Large intestine (tissue), 12 donors: ENCODE results near the gene ATXN2L. TPM values are rescaled to one million over a fixed set of nuclear protein-coding genes. Genes with fewer than 3 reads are reported as not detected.
"Not testable (repeated sequence)": the region's sequence is repeated elsewhere in the genome, so short reads cannot be mapped to it uniquely, and the experiment has no call there.

Experiments used
- DNase-seq, 2 donors: peaks; one replicate each; pipeline versions ENCODE4 v3.0.0 to v3.0.0-alpha.2; 2013
- H3K27ac ChIP-seq: one replicate; pipeline ENCODE4 v1.5.1; 2013; ENCODE audit warnings: low read length
- H3K27me3 ChIP-seq: 2 replicates; pipeline ENCODE4 v1.6.1; 2013; ENCODE audit warnings: low read length; ENCODE audit not compliant: control insufficient read depth, insufficient read depth
- H3K36me3 ChIP-seq: 2 replicates; pipeline ENCODE4 v1.6.1; 2013; ENCODE audit warnings: low read length; ENCODE audit not compliant: control insufficient read depth, insufficient read depth
- H3K4me1 ChIP-seq: one replicate; pipeline ENCODE4 v1.6.1; 2013; ENCODE audit warnings: low read length; ENCODE audit not compliant: control insufficient read depth, insufficient read depth
- H3K4me3 ChIP-seq: one replicate; pipeline ENCODE4 v1.5.1; 2013; ENCODE audit warnings: low read length
- H3K9me3 ChIP-seq: one replicate; pipeline ENCODE4 v1.6.1; 2013; ENCODE audit warnings: mild to moderate bottlenecking, low read depth, low read length, moderate library complexity; ENCODE audit not compliant: control insufficient read depth
- WGBS: methylation state at CpG from one replicate; pipeline ENCODE4 v1.1.5; 2013; ENCODE audit warnings: low lambda C conversion rate; ENCODE audit not compliant: insufficient coverage; 5-methylcytosine and 5-hydroxymethylcytosine counted together
- long read RNA-seq, 11 donors: transcript quantifications; one replicate each; lab custom pipeline, GENCODE V29; 2026
- polyA plus RNA-seq: library from polyadenylated mRNA; unstranded; fragments of 120-200 nt; gene quantifications from one replicate; pipeline ENCODE4 v1.2.1, GENCODE V29; 2013

Gene ATXN2L
- polyA plus RNA-seq = 130 TPM
- long read RNA-seq, donor 1, full-length matches to known transcripts = 4 of 19 reads
- long read RNA-seq, donor 1, partial matches to known transcripts = 15 of 19 reads
- long read RNA-seq, donor 1, other reads (novel, unspliced or antisense) = 0 of 19 reads
- long read RNA-seq, donor 2, partial matches to known transcripts = 15 of 17 reads
- long read RNA-seq, donor 2, other reads (novel, unspliced or antisense) = 0 of 17 reads
- long read RNA-seq, donor 3 = 0 reads
- long read RNA-seq, donor 4 = 0 reads
- long read RNA-seq, donor 5, full-length matches to known transcripts = 2 of 2 reads
- long read RNA-seq, donor 5, partial matches to known transcripts = 0 of 2 reads
- long read RNA-seq, donor 5, other reads (novel, unspliced or antisense) = 0 of 2 reads
- long read RNA-seq, donor 6, partial matches to known transcripts = 12 of 15 reads
- long read RNA-seq, donor 6, other reads (novel, unspliced or antisense) = 0 of 15 reads
- long read RNA-seq, donor 7 = 0 reads
- long read RNA-seq, donor 8, full-length matches to known transcripts = 6 of 6 reads
- long read RNA-seq, donor 8, partial matches to known transcripts = 0 of 6 reads
- long read RNA-seq, donor 8, other reads (novel, unspliced or antisense) = 0 of 6 reads
- long read RNA-seq, donor 9, partial matches to known transcripts = 172 of 174 reads
- long read RNA-seq, donor 9, other reads (novel, unspliced or antisense) = 0 of 174 reads
- long read RNA-seq, donor 10, transcript ATXN2L-212 (5 exons, 786 nt) = major isoform, 5 of 9 reads
- long read RNA-seq, donor 10, partial matches to known transcripts = 0 of 9 reads
- long read RNA-seq, donor 10, other reads (novel, unspliced or antisense) = 0 of 9 reads
- long read RNA-seq, donor 11, partial matches to known transcripts = 0 of 4 reads
- long read RNA-seq, donor 11, other reads (novel, unspliced or antisense) = 0 of 4 reads

- Histone ChIP-seq H3K4me1 (peaks cover 16% of the 10 kb centered on the region), H3K4me3 (peak within 1 kb of the TSS; percentile 52), H3K27me3 (no peaks in the 10 kb centered on the region), H3K27ac (peak within 1 kb of the TSS; percentile 79), H3K9me3 (peaks cover 7% of the 10 kb centered on the region), H3K36me3 (peaks cover 28% of the 10 kb centered on the region)
- WGBS = no CpG with 5 or more reads among the region's 91 CpGs
- peak; percentile 95 to 98 for DNase-seq
Observed at GRCh38 chr16:28822520-28823290, at the start of gene ATXN2L. Gene ATXN2L (plus strand): TSS chr16:28822999. CDS start chr16:28823260, 261 bp downstream.

GRCh38 chr16:28781697-28782096, 41.1 kb upstream of the ATXN2L start:
- WGBS = no CpG with 5 or more reads among the region's 6 CpGs
- H3K4me3 ChIP-seq, H3K27me3 ChIP-seq, H3K9me3 ChIP-seq, H3K27ac ChIP-seq, H3K4me1 ChIP-seq, DNase-seq, H3K36me3 ChIP-seq: not testable (repeated sequence)

- not testable (repeated sequence) for H3K36me3 ChIP-seq, H3K27me3 ChIP-seq, H3K4me1 ChIP-seq, H3K27ac ChIP-seq, DNase-seq, H3K4me3 ChIP-seq, H3K9me3 ChIP-seq
- WGBS = no CpG with 5 or more reads among the region's 4 CpGs
Observed at GRCh38 chr16:28782357-28782756, 40.4 kb upstream of the ATXN2L start.

GRCh38 chr16:28802235-28803019, 20.4 kb upstream of the ATXN2L start:
- H3K27me3 ChIP-seq, H3K4me1 ChIP-seq, H3K27ac ChIP-seq, H3K9me3 ChIP-seq, H3K4me3 ChIP-seq, H3K36me3 ChIP-seq: not testable (repeated sequence)
- peak in 1 of 2 donors; percentile 41 for DNase-seq
- WGBS = no CpG with 5 or more reads among the region's 13 CpGs

GRCh38 chr16:28807445-28808120, 15.2 kb upstream of the ATXN2L start:
- not testable (repeated sequence) for H3K4me1 ChIP-seq, H3K9me3 ChIP-seq, H3K36me3 ChIP-seq, H3K27me3 ChIP-seq, DNase-seq, H3K4me3 ChIP-seq, H3K27ac ChIP-seq
- no CpG with 5 or more reads among the region's 11 CpGs for WGBS

- WGBS = 75% methylated on average over 2 of the region's 5 CpGs
- H3K36me3 ChIP-seq = peaks cover 2% of the 10 kb centered on the region
- H3K4me1 ChIP-seq = peaks cover 6% of the 10 kb centered on the region
- H3K9me3 ChIP-seq = peaks cover 7% of the 10 kb centered on the region
- no peaks in the 10 kb centered on the region for H3K27me3 ChIP-seq
- no peak overlapping the region for H3K4me3 ChIP-seq
- DNase-seq = peak; percentile 11 to 32
- no peak overlapping the region for H3K27ac ChIP-seq
Observed at GRCh38 chr16:28820016-28820415, 2.8 kb upstream of the ATXN2L start.

GRCh38 chr16:28820546-28820945, 2.3 kb upstream of the ATXN2L start:
- not testable (repeated sequence) for H3K4me3 ChIP-seq, DNase-seq, H3K9me3 ChIP-seq, H3K36me3 ChIP-seq, H3K27me3 ChIP-seq, H3K27ac ChIP-seq
- no CpG with 5 or more reads among the region's 13 CpGs for whole genome bisulfite sequencing
- peaks cover 11% of the 10 kb centered on the region for H3K4me1 ChIP-seq

GRCh38 chr16:28821874-28822519, 802 bp upstream of the ATXN2L start:
- 10% methylated on average over 2 of the region's 13 CpGs for WGBS
- Histone ChIP-seq H3K27ac (peak overlapping the region; percentile 79), H3K4me3 (peak overlapping the region; percentile 52)

More at GRCh38 chr16:28821874-28822519, 802 bp upstream of the ATXN2L start:
- Histone ChIP-seq H3K36me3 (peaks cover 21% of the 10 kb centered on the region), H3K27me3 (no peaks in the 10 kb centered on the region), H3K4me1 (peaks cover 16% of the 10 kb centered on the region), H3K9me3 (peaks cover 7% of the 10 kb centered on the region)
- DNase-seq = no peak
